ENCODE data around the gene CUTA. TPM values are rescaled to one million over a fixed set of nuclear protein-coding genes. Genes with fewer than 3 reads are reported as not detected.

The CUTA gene
- total RNA-seq, 2 donors from 2014 or later, result 212 to 222 TPM

- ATAC-seq (replicated peaks in 1 of 2), result peak; percentile 67 to 68
- H3K9me3 Mint-ChIP-seq, result no peaks in the 10 kb centered on the region
- H3K36me3 Mint-ChIP-seq (ENCODE audit: insufficient read depth in 2 of 2), result peaks cover 11 to 12% of the 10 kb centered on the region in 2 donors
- H3K4me1 Mint-ChIP-seq (ENCODE audit: low read depth), result peaks cover 80% of the 10 kb centered on the region
- H3K27me3 Mint-ChIP-seq (ENCODE audit: low read depth), result no peaks in the 10 kb centered on the region
- peak overlapping the region; percentile 92 for H3K27ac Mint-ChIP-seq
- peak; percentile 85 to 88 for DNase-seq
- H3K4me3 Mint-ChIP-seq, result peak overlapping the region; percentile 94 to 96
Observed at GRCh38 chr6:33425668-33426577, 8.0 kb upstream of the CUTA start.

GRCh38 chr6:33424855-33425667 is 7.2 kb upstream of the CUTA start:
- Mint-ChIP-seq H3K36me3 (ENCODE audit: insufficient read depth in 2 of 2) (peaks cover 11 to 12% of the 10 kb centered on the region in 2 donors), H3K27me3 (ENCODE audit: low read depth) (no peaks in the 10 kb centered on the region), H3K27ac (peak overlapping the region; percentile 86), H3K4me1 (ENCODE audit: low read depth) (peaks cover 78% of the 10 kb centered on the region), H3K4me3 (peak overlapping the region; percentile 94 to 96), H3K9me3 (no peaks in the 10 kb centered on the region)
- ATAC-seq (replicated peaks in 1 of 2) (no peak), DNase-seq (no peak)

- no peak for ATAC-seq (replicated peaks in 1 of 2)
- no peaks in the 10 kb centered on the region for H3K9me3 Mint-ChIP-seq
- H3K4me1 Mint-ChIP-seq (ENCODE audit: low read depth), result peaks cover 76% of the 10 kb centered on the region
- H3K36me3 Mint-ChIP-seq (ENCODE audit: insufficient read depth in 2 of 2), result peaks cover 11 to 12% of the 10 kb centered on the region in 2 donors
- H3K27me3 Mint-ChIP-seq (ENCODE audit: low read depth), result no peaks in the 10 kb centered on the region
- DNase-seq, result no peak
- peak overlapping the region; percentile 94 to 96 for H3K4me3 Mint-ChIP-seq
- H3K27ac Mint-ChIP-seq, result no peak overlapping the region
Observed at GRCh38 chr6:33423777-33424176, 5.9 kb upstream of the CUTA start.

- ATAC-seq (replicated peaks in 1 of 2) (no peak), DNase-seq (no peak)
- Mint-ChIP-seq H3K36me3 (ENCODE audit: insufficient read depth in 2 of 2) (peaks cover 14 to 15% of the 10 kb centered on the region in 2 donors), H3K4me3 (peak overlapping the region; percentile 62 to 74), H3K27me3 (ENCODE audit: low read depth) (no peaks in the 10 kb centered on the region), H3K4me1 (ENCODE audit: low read depth) (peaks cover 73% of the 10 kb centered on the region), H3K9me3 (no peaks in the 10 kb centered on the region), H3K27ac (peak overlapping the region; percentile 44)
Observed at GRCh38 chr6:33421344-33421643, 3.4 kb upstream of the CUTA start.

- Mint-ChIP-seq H3K9me3 (no peaks in the 10 kb centered on the region), H3K36me3 (ENCODE audit: insufficient read depth in 2 of 2) (peaks cover 13 to 15% of the 10 kb centered on the region in 2 donors), H3K27me3 (ENCODE audit: low read depth) (no peaks in the 10 kb centered on the region), H3K4me3 (peak overlapping the region; percentile 62 to 74), H3K4me1 (ENCODE audit: low read depth) (peaks cover 75% of the 10 kb centered on the region), H3K27ac (peak overlapping the region; percentile 44)
- ATAC-seq (replicated peaks in 1 of 2) (no peak), DNase-seq (no peak)
Observed at GRCh38 chr6:33420491-33421343, 2.8 kb upstream of the CUTA start.

- peak within 1 kb of the TSS; percentile 99 for H3K27ac Mint-ChIP-seq
- H3K27me3 Mint-ChIP-seq (ENCODE audit: low read depth), result no peaks in the 10 kb centered on the region
- no peaks in the 10 kb centered on the region for H3K9me3 Mint-ChIP-seq
- DNase-seq, result peak; percentile 52 to 54
- peaks cover 78% of the 10 kb centered on the region for H3K4me1 Mint-ChIP-seq (ENCODE audit: low read depth)
- ATAC-seq (replicated peaks in 1 of 2), result no peak
- peaks cover 14 to 17% of the 10 kb centered on the region in 2 donors for H3K36me3 Mint-ChIP-seq (ENCODE audit: insufficient read depth in 2 of 2)
- H3K4me3 Mint-ChIP-seq, result peak within 1 kb of the TSS; percentile 98 to 99
Observed at GRCh38 chr6:33419580-33420490, 1.9 kb upstream of the CUTA start, which contains the start of gene SYNGAP1. SYNGAP1 (plus strand) TSS chr6:33420065; CDS start chr6:33420265, 200 bp downstream.

- ATAC-seq (replicated peaks in 1 of 2) (peak; percentile 1 to 14), DNase-seq (peak; percentile 73 to 76)
- H3K27ac Mint-ChIP-seq, result peak overlapping the region; percentile 99
- peaks cover 9 to 15% of the 10 kb centered on the region in 2 donors for H3K36me3 Mint-ChIP-seq (ENCODE audit: insufficient read depth in 2 of 2)
- peaks cover 78% of the 10 kb centered on the region for H3K4me1 Mint-ChIP-seq (ENCODE audit: low read depth)
- H3K27me3 Mint-ChIP-seq (ENCODE audit: low read depth), result no peaks in the 10 kb centered on the region
- no peaks in the 10 kb centered on the region for H3K9me3 Mint-ChIP-seq
- H3K4me3 Mint-ChIP-seq, result peak overlapping the region; percentile 98 to 99
Observed at GRCh38 chr6:33418690-33419291, 884 bp upstream of the CUTA start.

- Mint-ChIP-seq H3K27me3 (ENCODE audit: low read depth) (no peaks in the 10 kb centered on the region), H3K27ac (peak overlapping the region; percentile 94), H3K9me3 (no peaks in the 10 kb centered on the region), H3K4me1 (ENCODE audit: low read depth) (peaks cover 80% of the 10 kb centered on the region), H3K4me3 (peak overlapping the region; percentile 98 to 99), H3K36me3 (ENCODE audit: insufficient read depth in 2 of 2) (peaks cover 11 to 19% of the 10 kb centered on the region in 2 donors)
- DNase-seq (peak in 1 of 2 donors; percentile 26), ATAC-seq (replicated peaks in 1 of 2) (no peak)
Observed at GRCh38 chr6:33417128-33417902, 592 bp downstream of the CUTA start.

- Mint-ChIP-seq H3K9me3 (no peaks in the 10 kb centered on the region), H3K27ac (peak overlapping the region; percentile 94), H3K4me3 (peak overlapping the region; percentile 98 to 99), H3K4me1 (ENCODE audit: low read depth) (peaks cover 82% of the 10 kb centered on the region), H3K27me3 (ENCODE audit: low read depth) (no peaks in the 10 kb centered on the region), H3K36me3 (ENCODE audit: insufficient read depth in 2 of 2) (peaks cover 11 to 20% of the 10 kb centered on the region in 2 donors)
- ATAC-seq (replicated peaks in 1 of 2) (peak; percentile 8 to 14), DNase-seq (peak; percentile 55 to 60)
Observed at GRCh38 chr6:33416386-33417127, 1.4 kb downstream of the CUTA start.

GRCh38 chr6:33415831-33416230 is 2.1 kb downstream of the CUTA start:
- Mint-ChIP-seq H3K9me3 (no peaks in the 10 kb centered on the region), H3K27me3 (ENCODE audit: low read depth) (no peaks in the 10 kb centered on the region), H3K27ac (peak overlapping the region; percentile 94), H3K36me3 (ENCODE audit: insufficient read depth in 2 of 2) (peaks cover 11 to 20% of the 10 kb centered on the region in 2 donors), H3K4me1 (ENCODE audit: low read depth) (peaks cover 79% of the 10 kb centered on the region), H3K4me3 (peak overlapping the region; percentile 98 to 99)
- DNase-seq (no peak), ATAC-seq (replicated peaks in 1 of 2) (no peak)
